GM08714 (cell line): ENCODE measurements around the gene NPAS3.

Source experiments
- H3K4me3 ChIP-seq: fragments of 200-500 bp; sonication (Bioruptor generic); 2 replicates; pipeline ENCODE4 v1.5.1; 2014; ENCODE audit warnings: mild to moderate bottlenecking, low read length, inconsistent platforms
- ZNF274 ChIP-seq: IDR thresholded peaks from 2 replicates; pipeline ENCODE4 v1.6.1; 2012; ENCODE audit warnings: mild to moderate bottlenecking, low read depth, low read length

The NPAS3 gene

GRCh38 chr14:32938719-32939253 is at the start of gene NPAS3:
TSS of gene NPAS3 (plus strand) at chr14:32938879.
- TF ChIP-seq ZNF274 = no peak
- peak within 1 kb of the TSS; percentile 65 for H3K4me3 ChIP-seq

DNA sequence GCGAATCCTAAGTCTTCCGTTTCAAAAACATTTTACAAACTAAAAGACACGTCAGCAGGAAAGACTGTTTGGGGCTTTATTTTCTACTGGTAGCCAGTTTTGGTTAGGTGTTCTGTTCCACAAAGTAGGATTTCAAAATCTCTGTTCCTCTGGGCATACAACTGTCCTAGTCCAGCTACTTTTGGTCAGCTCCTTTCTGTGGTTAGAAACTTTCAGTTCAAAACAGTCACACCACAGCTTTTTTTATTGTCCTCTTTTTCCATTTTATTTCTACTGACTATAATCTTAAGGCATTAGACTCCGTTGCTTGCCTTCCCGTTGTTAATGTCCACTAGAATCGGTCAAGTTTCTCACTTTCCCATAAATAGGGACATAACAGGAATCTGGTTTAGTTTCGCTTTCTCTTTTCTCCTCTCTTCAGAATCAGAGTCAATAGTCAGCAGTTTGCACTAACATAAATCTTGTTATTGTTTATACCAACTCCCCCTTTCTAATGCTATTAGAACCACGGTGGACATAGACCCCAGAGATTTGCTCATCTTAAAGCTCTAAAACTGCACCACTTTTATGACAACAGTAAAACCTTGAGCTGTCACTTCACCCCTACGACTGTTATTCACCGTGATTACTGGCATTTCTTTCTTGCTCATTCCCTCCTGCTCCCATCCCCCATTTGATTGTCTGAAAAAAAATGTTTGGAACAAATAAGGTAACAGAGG is 41.5 kb upstream of the NPAS3 start:
- peak overlapping the region; percentile 18; the same call in 1 of the 2 replicates for H3K4me3 ChIP-seq
- TF ChIP-seq ZNF274 = no peak

DNA sequence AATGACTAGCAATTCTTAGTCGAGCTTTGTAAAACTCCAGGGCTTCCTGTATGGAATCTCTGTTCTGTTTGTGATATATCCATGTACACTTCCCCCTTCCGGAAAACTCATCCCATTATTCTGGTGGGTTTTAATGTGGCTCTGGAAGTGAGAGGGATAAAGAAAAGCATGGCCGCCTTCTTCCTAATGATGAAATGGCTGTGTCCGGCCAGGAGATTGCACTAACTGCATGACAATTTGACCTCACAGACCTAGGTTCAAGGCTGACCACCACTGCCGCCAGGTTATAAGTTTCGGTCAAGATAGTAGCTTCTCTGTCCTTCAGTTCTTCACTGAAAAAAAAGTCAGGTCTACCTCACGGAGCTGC is 41.0 kb upstream of the NPAS3 start:
- no peak overlapping the region; the same call in 1 of the 2 replicates for H3K4me3 ChIP-seq
- no peak for TF ChIP-seq ZNF274

DNA sequence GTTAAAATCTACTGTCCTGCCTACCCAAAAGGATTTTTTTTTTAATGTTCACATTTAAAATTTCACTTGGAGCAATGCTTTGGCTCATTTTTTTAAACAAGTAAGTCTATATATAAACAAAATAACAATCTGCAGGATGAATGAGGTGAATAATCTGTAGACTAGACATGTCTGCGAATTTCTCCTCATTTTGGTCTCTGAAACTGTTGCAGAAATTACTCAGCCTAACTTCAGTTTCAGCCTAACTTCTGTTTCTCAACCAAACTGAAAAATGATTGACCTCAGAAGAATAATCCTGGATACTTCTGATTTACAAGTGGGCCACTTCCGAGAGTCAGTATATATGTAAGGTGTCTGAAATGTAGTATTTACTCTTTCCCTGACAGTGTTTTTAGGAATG is 39.8 kb upstream of the NPAS3 start:
- TF ChIP-seq ZNF274 = no peak
- H3K4me3 ChIP-seq = no peak overlapping the region

- H3K4me3 ChIP-seq = no peak overlapping the region
- TF ChIP-seq ZNF274 = no peak
These were observed 38.1 kb upstream of the NPAS3 start for GRCh38 chr14:32900547-32900946.

DNA sequence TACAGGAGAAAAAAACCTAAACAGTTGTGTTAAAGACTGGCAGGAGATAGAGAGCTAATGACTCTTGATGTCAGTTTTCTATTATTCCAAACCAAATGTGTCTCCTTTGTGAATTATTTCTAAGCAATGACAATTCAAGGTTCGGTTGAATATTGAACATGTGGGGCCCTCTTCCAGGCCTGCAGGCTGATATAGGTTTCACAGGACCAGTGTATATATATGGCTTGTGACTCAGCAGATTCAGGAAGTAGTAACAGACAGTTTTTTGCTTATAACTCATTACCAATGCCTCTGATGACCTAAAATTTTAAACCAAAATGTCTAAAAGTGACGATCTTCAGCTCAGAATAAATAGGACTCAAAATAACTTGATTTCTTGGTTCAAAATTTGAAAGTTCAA is 33.7 kb upstream of the NPAS3 start:
- no peak for TF ChIP-seq ZNF274
- no peak overlapping the region for H3K4me3 ChIP-seq

GRCh38 chr14:32906672-32907071 is 32.0 kb upstream of the NPAS3 start:
- no peak for TF ChIP-seq ZNF274
- no peak overlapping the region for H3K4me3 ChIP-seq

DNA sequence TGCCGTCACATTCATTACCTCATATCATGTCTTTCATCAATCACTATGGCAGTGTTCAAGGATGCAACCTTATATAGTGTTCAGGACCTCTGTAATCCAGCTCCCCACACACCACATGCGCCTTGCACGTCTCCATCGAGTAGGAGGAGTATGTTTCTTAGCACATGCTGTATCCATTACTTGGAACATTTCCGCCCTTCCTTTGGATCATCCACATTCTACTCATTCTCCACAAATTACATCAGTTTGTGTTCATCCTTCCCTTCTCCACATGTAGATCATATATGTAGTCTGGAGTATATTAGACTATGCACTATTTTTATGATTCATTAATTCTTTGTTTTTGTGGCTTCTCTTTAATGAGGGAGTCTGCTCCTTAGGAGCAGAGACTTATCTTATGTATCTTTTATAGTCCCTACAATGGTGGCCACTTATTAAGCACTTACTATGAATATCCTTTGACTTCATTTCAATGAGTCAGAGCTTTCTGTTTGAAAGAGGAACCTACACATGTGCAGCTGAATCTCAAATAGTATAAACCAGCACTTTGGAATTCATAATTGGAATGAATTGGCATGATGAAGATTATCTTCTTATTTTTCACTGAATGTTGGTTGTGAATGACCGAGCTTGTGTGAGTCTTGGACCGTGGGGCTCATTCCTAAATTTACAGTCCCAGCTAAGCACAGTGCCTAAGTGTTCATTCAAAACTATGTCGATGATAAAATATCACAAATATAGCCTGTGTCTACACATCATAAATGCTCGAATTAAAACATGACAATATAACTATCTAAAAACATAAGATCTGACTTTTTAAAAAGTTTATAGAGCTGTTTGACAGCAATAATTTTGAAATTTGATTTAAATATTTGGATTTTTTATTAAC is 30.2 kb upstream of the NPAS3 start:
- no peak for TF ChIP-seq ZNF274
- no peak overlapping the region for H3K4me3 ChIP-seq

DNA sequence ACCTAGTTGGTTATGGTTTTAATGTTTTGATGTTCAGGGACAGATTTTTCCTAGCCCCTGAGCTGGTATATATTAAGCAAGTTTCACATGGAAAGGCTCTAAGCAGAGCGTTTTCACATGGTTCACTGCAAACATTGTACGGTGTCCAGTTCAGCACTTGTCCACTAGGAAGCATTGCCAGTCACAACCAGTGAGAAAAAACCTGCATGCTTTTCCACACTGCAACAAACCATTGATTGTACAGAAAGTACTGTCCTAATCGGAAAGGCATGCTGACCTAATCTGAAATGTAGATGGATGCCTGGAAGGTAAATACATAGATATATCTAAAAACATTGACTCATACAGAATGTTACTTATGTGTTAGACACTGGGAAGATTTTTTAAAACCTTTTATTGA is 25.0 kb upstream of the NPAS3 start:
- no peak for TF ChIP-seq ZNF274
- no peak overlapping the region for H3K4me3 ChIP-seq

- no peak for TF ChIP-seq ZNF274
These were observed 24.3 kb upstream of the NPAS3 start for GRCh38 chr14:32914391-32914790.

GRCh38 chr14:32920696-32921276 is 17.9 kb upstream of the NPAS3 start:
- TF ChIP-seq ZNF274 = no peak
- no peak overlapping the region for H3K4me3 ChIP-seq

More at GRCh38 chr14:32914391-32914790, 24.3 kb upstream of the NPAS3 start:
- H3K4me3 ChIP-seq = no peak overlapping the region

DNA sequence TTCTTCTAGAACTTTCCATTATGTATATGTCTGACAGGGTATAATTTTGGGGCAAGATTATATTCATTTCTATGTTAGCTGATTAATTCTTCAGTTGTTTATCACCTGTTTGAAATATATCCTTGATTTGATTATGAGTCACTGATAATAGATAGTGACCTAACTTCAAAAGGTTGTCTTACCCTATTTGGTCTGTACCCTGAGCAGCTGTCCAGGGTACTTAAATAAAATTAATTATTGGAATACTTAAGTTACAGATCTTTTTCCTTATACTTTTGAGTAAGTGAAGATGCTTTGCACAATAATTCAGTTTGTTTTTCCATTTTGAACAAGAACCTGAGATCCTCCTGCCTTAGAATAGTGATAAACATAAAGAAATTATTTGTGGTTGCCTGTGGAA is 13.2 kb upstream of the NPAS3 start:
- no peak overlapping the region for H3K4me3 ChIP-seq
- no peak for TF ChIP-seq ZNF274

GRCh38 chr14:32932302-32932913 is 6.3 kb upstream of the NPAS3 start:
- no peak for TF ChIP-seq ZNF274
- no peak overlapping the region for H3K4me3 ChIP-seq
